ENCODE results near the gene ZBTB7A. TPM values are rescaled to one million over a fixed set of nuclear protein-coding genes. Genes with fewer than 3 reads are reported as not detected.

ZBTB7A gene
- total RNA-seq, 1 donor from 2014 or later, result 39.9 TPM

- no peak for TF ChIP-seq CTCF (IDR thresholded peaks at IDR 0.05; ENCODE audit: insufficient read depth, low read length, poor library complexity, severe bottlenecking)
- H3K4me3 ChIP-seq (ENCODE audit: low read depth, low read length), result no peak overlapping the region
- H3K36me3 ChIP-seq (ENCODE audit: control insufficient read depth, insufficient read depth, low read length), result peaks cover 1% of the 10 kb centered on the region
- no peak for DNase-seq (ENCODE audit: low read depth)
- no peaks in the 10 kb centered on the region for H3K27me3 ChIP-seq (ENCODE audit: control insufficient read depth, insufficient read depth, low read length)
Observed at GRCh38 chr19:4045597-4046361, 20.9 kb downstream of the ZBTB7A start.

GRCh38 chr19:4044990-4045465 is 21.7 kb downstream of the ZBTB7A start:
- H3K36me3 ChIP-seq (ENCODE audit: control insufficient read depth, insufficient read depth, low read length), result peaks cover 1% of the 10 kb centered on the region
- no peaks in the 10 kb centered on the region for H3K27me3 ChIP-seq (ENCODE audit: control insufficient read depth, insufficient read depth, low read length)
- no peak for DNase-seq (ENCODE audit: low read depth)
- TF ChIP-seq CTCF (IDR thresholded peaks at IDR 0.05; ENCODE audit: insufficient read depth, low read length, poor library complexity, severe bottlenecking), result no peak
- H3K4me3 ChIP-seq (ENCODE audit: low read depth, low read length), result no peak overlapping the region

GRCh38 chr19:4043966-4044715 is 22.6 kb downstream of the ZBTB7A start:
- DNase-seq (ENCODE audit: low read depth), result no peak
- Histone ChIP-seq H3K36me3 (ENCODE audit: control insufficient read depth, insufficient read depth, low read length) (peaks cover 1% of the 10 kb centered on the region), H3K27me3 (ENCODE audit: control insufficient read depth, insufficient read depth, low read length) (no peaks in the 10 kb centered on the region), H3K4me3 (ENCODE audit: low read depth, low read length) (no peak overlapping the region)
- TF ChIP-seq CTCF (IDR thresholded peaks at IDR 0.05; ENCODE audit: insufficient read depth, low read length, poor library complexity, severe bottlenecking), result no peak

- TF ChIP-seq CTCF (IDR thresholded peaks at IDR 0.05; ENCODE audit: insufficient read depth, low read length, poor library complexity, severe bottlenecking), result no peak
- Histone ChIP-seq H3K36me3 (ENCODE audit: control insufficient read depth, insufficient read depth, low read length) (no peaks in the 10 kb centered on the region), H3K4me3 (ENCODE audit: low read depth, low read length) (no peak overlapping the region), H3K27me3 (ENCODE audit: control insufficient read depth, insufficient read depth, low read length) (no peaks in the 10 kb centered on the region)
- DNase-seq (ENCODE audit: low read depth), result no peak
Observed at GRCh38 chr19:4043401-4043800, 23.3 kb downstream of the ZBTB7A start.

- TF ChIP-seq CTCF (IDR thresholded peaks at IDR 0.05; ENCODE audit: insufficient read depth, low read length, poor library complexity, severe bottlenecking), result no peak
- no peak overlapping the region for H3K4me3 ChIP-seq (ENCODE audit: low read depth, low read length)
- no peaks in the 10 kb centered on the region for H3K36me3 ChIP-seq (ENCODE audit: control insufficient read depth, insufficient read depth, low read length)
- DNase-seq (ENCODE audit: low read depth), result no peak
- H3K27me3 ChIP-seq (ENCODE audit: control insufficient read depth, insufficient read depth, low read length), result no peaks in the 10 kb centered on the region
Observed at GRCh38 chr19:4042731-4043082, 24.0 kb downstream of the ZBTB7A start.

All from kidney epithelial cell (primary cell).